ENCODE data around the gene INSC.

The INSC gene

DNA sequence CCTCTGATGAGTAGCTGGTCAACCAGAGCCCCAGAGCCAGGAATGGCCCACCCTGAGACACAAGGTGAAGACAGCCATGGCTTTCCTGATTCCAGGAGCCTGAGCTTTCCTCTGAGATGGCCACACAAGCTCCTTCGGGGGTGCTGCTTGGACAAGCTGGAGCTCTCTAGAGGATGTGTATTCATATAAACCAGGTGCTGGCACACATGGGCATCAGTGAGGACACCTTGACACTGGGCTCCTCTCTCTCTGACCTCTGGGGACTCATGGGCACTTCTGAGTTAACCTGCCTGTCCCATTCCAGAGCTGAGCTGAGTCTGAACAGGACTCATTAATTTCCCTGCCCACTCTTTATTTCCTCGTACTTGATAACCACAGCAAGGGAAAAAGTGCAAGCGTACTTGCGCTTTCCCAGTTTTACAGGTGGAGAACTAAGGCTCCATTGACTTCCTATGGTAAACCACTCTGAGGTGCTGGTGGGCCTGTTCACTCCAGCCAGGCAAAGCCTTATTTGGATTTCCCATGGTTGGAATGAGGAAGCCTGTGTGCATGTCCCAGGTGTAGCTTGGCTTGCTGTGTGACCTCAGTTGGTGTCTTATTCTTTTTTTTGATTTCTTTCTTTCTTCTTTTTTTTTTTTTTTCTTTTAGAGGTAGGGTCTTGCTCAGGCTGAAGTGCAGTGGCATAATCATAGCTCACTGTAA, 25.4 kb downstream of the INSC start:
- H3K9me3 ChIP-seq (ENCODE audit: insufficient read depth, low read depth, low read length), result no peaks in the 10 kb centered on the region
- H3K27ac ChIP-seq (ENCODE audit: low read length), result no peak overlapping the region
- no peaks in the 10 kb centered on the region for H3K27me3 ChIP-seq (ENCODE audit: insufficient read depth, low read length)
- H3K9ac ChIP-seq (ENCODE audit: low read depth, low read length), result no peak overlapping the region
- H3K4me3 ChIP-seq (ENCODE audit: low read length), result no peak overlapping the region
- H3K4me1 ChIP-seq (ENCODE audit: insufficient read depth, low read length), result peaks cover 9% of the 10 kb centered on the region
- no peaks in the 10 kb centered on the region for H3K36me3 ChIP-seq (ENCODE audit: insufficient read depth, low read depth, low read length)

DNA sequence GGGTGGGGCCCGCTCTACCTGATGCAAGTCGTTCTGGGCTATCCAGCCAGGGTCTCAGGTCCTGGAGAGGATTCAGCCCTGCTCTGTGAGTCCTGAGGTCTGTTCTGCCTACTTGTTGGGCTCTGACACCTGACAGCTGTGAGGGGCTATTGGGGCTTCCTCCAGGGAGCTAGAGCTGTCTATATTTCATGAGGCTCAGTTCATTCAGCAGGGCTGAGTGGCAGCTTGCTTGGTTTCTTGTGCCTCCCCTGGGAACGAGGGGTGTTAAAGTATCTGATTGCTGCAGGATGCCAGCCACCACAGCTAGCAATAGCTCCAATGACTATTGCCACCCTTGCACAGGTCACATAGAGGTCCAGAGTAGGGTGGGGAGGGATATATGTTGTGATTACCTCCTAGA, 26.7 kb downstream of the INSC start:
- no peaks in the 10 kb centered on the region for H3K9me3 ChIP-seq (ENCODE audit: insufficient read depth, low read depth, low read length)
- no peaks in the 10 kb centered on the region for H3K36me3 ChIP-seq (ENCODE audit: insufficient read depth, low read depth, low read length)
- no peaks in the 10 kb centered on the region for H3K27me3 ChIP-seq (ENCODE audit: insufficient read depth, low read length)
- no peak overlapping the region for H3K27ac ChIP-seq (ENCODE audit: low read length)
- no peak overlapping the region for H3K4me3 ChIP-seq (ENCODE audit: low read length)
- H3K4me1 ChIP-seq (ENCODE audit: insufficient read depth, low read length), result peaks cover 12% of the 10 kb centered on the region
- H3K9ac ChIP-seq (ENCODE audit: low read depth, low read length), result no peak overlapping the region

DNA sequence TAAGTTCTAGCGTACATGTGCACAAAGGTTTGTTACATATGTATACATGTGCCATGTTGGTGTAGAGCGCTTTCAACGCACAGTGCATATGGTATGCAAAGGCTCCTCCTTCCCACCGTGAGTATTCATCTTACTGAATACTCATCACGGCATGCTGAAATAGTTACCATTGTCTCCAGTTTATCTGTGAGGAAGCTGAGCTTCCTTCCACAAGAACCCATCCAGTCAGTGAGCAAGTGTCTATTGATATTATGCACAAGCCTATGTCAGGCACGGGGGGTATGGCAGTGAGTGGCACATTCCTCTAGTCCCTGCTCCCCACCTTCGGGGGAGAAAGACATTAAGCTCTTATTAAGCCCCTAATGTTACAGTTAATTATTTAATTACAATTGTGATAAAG, 28.1 kb downstream of the INSC start:
- no peak overlapping the region for H3K27ac ChIP-seq (ENCODE audit: low read length)
- H3K27me3 ChIP-seq (ENCODE audit: insufficient read depth, low read length), result no peaks in the 10 kb centered on the region
- no peaks in the 10 kb centered on the region for H3K9me3 ChIP-seq (ENCODE audit: insufficient read depth, low read depth, low read length)
- H3K4me1 ChIP-seq (ENCODE audit: insufficient read depth, low read length), result peaks cover 19% of the 10 kb centered on the region
- no peak overlapping the region for H3K4me3 ChIP-seq (ENCODE audit: low read length)
- H3K36me3 ChIP-seq (ENCODE audit: insufficient read depth, low read depth, low read length), result no peaks in the 10 kb centered on the region
- H3K9ac ChIP-seq (ENCODE audit: low read depth, low read length), result no peak overlapping the region

DNA sequence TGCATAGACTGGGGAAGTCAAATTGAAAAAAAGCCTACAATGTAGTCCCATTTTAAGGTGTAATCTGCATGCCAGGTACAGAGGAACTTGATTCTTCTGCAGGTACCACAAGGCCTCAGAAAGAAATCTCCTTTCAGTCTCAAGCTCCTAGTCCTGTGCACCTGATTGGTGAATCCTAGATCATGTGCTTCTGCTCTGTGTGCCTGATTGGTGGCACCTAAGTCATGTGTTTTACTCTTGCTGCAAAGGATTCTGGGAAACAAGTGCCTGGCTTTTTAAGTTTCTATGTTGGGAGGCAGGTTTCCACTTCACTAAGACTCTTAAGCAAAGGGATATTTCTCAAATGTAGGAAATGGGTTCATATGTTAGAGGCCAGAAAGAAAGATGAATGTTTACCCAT, 29.1 kb downstream of the INSC start:
- Histone ChIP-seq H3K4me3 (ENCODE audit: low read length) (no peak overlapping the region), H3K9ac (ENCODE audit: low read depth, low read length) (no peak overlapping the region), H3K9me3 (ENCODE audit: insufficient read depth, low read depth, low read length) (no peaks in the 10 kb centered on the region), H3K27me3 (ENCODE audit: insufficient read depth, low read length) (no peaks in the 10 kb centered on the region), H3K4me1 (ENCODE audit: insufficient read depth, low read length) (peaks cover 19% of the 10 kb centered on the region), H3K36me3 (ENCODE audit: insufficient read depth, low read depth, low read length) (no peaks in the 10 kb centered on the region), H3K27ac (ENCODE audit: low read length) (no peak overlapping the region)

DNA sequence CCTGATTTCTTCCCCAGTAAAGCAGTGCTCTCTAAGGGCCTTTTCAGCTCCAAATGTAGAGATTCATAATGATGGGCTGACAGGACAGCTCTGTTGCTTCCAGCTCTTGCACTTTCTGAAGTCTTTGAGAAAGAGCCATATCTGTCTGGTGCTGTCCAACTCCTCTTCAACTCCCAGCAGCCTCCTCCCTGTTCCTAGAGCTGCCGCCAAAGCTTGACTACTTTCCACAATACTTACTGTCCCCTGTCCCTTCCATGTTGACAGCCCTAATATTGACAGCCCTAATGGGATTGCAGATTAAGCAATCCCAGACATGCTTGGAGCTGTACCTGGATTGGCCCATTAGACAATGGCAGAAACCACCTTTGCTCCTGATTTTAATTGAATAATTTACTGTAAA, 29.6 kb downstream of the INSC start:
- Histone ChIP-seq H3K36me3 (ENCODE audit: insufficient read depth, low read depth, low read length) (no peaks in the 10 kb centered on the region), H3K27me3 (ENCODE audit: insufficient read depth, low read length) (no peaks in the 10 kb centered on the region), H3K9me3 (ENCODE audit: insufficient read depth, low read depth, low read length) (no peaks in the 10 kb centered on the region), H3K9ac (ENCODE audit: low read depth, low read length) (no peak overlapping the region), H3K27ac (ENCODE audit: low read length) (no peak overlapping the region), H3K4me1 (ENCODE audit: insufficient read depth, low read length) (peaks cover 19% of the 10 kb centered on the region), H3K4me3 (ENCODE audit: low read length) (no peak overlapping the region)

DNA sequence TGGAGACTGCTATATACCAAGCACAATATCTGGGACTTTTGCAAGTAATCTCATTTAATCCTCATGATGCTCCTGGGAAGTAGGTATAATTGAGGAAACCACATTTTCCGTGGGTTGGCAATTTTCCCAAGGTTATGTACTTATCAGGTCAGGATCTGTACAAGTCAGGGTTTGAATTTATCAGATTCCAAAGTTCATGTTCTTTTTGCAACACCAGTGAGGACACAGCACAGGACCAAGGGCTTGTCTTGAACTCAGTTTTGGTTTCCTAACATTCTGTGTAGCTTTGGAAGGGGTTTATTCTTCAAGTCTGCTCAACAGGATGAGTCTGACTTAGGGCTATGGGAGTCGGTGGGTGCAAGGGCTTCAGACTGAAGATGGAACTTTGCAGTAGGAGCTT, 30.4 kb downstream of the INSC start:
- Histone ChIP-seq H3K4me1 (ENCODE audit: insufficient read depth, low read length) (peaks cover 19% of the 10 kb centered on the region), H3K36me3 (ENCODE audit: insufficient read depth, low read depth, low read length) (no peaks in the 10 kb centered on the region), H3K27me3 (ENCODE audit: insufficient read depth, low read length) (no peaks in the 10 kb centered on the region), H3K9me3 (ENCODE audit: insufficient read depth, low read depth, low read length) (no peaks in the 10 kb centered on the region), H3K27ac (ENCODE audit: low read length) (no peak overlapping the region), H3K9ac (ENCODE audit: low read depth, low read length) (no peak overlapping the region), H3K4me3 (ENCODE audit: low read length) (no peak overlapping the region)

DNA sequence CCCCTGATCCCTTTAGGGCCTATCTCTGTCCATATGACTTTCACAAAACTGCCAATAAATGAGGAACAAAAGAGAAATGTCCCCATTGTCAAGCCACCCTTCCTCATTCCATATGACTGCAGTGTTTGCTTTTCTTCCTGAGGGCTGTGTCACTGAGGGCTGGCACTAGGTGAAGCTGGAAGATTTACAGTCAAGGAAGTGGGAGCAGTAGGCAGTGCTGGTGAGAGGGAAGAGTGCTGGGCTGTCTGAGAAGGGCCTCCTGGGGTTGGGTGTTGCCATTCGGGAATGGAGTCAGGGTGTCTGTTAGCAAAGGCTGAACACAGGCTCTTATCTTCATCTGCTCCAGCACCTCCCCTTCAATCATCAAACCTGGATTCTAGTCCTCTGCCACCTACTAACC, 30.9 kb downstream of the INSC start:
- Histone ChIP-seq H3K4me3 (ENCODE audit: low read length) (no peak overlapping the region), H3K4me1 (ENCODE audit: insufficient read depth, low read length) (peaks cover 19% of the 10 kb centered on the region), H3K36me3 (ENCODE audit: insufficient read depth, low read depth, low read length) (no peaks in the 10 kb centered on the region), H3K27me3 (ENCODE audit: insufficient read depth, low read length) (no peaks in the 10 kb centered on the region), H3K9ac (ENCODE audit: low read depth, low read length) (no peak overlapping the region), H3K9me3 (ENCODE audit: insufficient read depth, low read depth, low read length) (no peaks in the 10 kb centered on the region), H3K27ac (ENCODE audit: low read length) (no peak overlapping the region)

DNA sequence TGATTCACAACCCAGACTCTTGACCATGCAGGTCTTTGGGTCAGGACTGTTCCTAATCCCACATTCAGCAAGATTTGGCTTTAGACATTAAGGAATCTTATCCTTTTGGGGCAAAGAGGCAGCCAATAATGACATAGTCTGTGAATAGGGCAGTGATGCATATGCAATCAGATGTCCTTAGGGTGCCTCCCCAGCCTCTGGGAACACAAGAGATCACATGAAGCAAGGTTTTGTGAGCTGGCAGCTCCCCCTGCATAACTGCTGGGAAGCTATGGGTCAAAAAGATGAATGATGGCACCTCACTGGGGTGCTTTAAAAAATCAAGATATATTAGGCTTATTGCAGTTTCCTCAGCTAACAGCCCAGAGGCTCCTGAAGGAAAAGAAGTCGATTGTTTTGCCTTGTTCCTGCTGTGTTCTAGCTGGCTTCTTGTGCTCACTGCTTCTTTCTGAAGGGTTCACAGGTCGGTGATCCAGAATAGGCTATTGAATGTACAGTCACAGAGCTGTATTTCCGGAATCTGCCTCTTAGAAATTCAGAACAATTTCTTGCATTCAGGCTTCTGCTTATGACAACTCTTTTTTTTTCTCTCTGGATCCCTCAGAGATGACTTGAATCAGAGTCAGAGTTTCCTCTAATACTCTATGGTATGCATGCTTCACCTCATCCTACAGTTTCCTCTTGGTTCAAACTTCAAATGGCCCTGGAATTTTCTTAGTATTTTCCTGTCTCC, 31.7 kb downstream of the INSC start:
- Histone ChIP-seq H3K4me1 (ENCODE audit: insufficient read depth, low read length) (peaks cover 19% of the 10 kb centered on the region), H3K27ac (ENCODE audit: low read length) (no peak overlapping the region), H3K4me3 (ENCODE audit: low read length) (no peak overlapping the region), H3K9me3 (ENCODE audit: insufficient read depth, low read depth, low read length) (no peaks in the 10 kb centered on the region), H3K36me3 (ENCODE audit: insufficient read depth, low read depth, low read length) (no peaks in the 10 kb centered on the region), H3K9ac (ENCODE audit: low read depth, low read length) (no peak overlapping the region), H3K27me3 (ENCODE audit: insufficient read depth, low read length) (no peaks in the 10 kb centered on the region)

DNA sequence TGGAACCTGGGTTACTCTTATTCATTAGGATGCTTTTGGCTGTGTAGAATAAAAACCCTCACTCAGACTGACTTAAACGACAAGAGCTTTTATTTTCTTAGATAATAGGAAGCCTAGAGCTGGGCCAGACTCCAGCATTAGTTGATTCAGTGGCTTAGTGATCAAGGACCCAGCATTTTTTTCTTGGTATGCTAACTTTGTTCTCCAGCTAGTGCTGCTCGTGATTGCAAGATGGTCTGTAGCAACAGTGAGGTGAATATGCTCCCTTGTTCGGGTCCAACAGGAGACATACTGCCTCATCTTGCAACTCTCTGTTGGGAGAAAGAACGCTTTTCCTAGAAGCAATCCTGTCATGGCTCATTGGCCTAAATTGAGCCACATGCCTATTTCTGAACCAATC, 33.4 kb downstream of the INSC start:
- Histone ChIP-seq H3K4me1 (ENCODE audit: insufficient read depth, low read length) (peaks cover 11% of the 10 kb centered on the region; the same call in 1 of the 2 replicates), H3K9ac (ENCODE audit: low read depth, low read length) (no peak overlapping the region), H3K4me3 (ENCODE audit: low read length) (no peak overlapping the region), H3K9me3 (ENCODE audit: insufficient read depth, low read depth, low read length) (no peaks in the 10 kb centered on the region), H3K36me3 (ENCODE audit: insufficient read depth, low read depth, low read length) (no peaks in the 10 kb centered on the region), H3K27me3 (ENCODE audit: insufficient read depth, low read length) (no peaks in the 10 kb centered on the region), H3K27ac (ENCODE audit: low read length) (no peak overlapping the region)

DNA sequence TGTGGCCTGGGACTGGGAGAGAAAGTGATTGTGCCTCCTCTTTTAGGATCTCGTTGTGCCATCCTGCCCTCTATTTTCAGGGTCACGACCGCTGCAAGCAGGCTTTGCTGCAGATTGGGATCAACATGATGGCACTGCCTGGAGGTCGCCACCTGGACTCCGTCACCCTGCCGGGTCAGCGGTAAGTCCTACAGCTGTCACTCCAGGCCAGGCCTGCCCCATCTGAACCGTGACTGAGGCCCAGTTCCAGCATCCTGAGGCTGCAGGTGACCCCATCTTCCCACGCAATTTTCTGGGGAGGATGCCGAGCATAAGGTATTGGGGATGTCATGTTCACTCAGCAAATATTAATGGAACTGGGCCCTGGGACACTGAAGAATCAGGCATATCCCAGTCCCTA, 34.3 kb downstream of the INSC start:
- Histone ChIP-seq H3K9me3 (ENCODE audit: insufficient read depth, low read depth, low read length) (no peaks in the 10 kb centered on the region), H3K27ac (ENCODE audit: low read length) (no peak overlapping the region)

DNA sequence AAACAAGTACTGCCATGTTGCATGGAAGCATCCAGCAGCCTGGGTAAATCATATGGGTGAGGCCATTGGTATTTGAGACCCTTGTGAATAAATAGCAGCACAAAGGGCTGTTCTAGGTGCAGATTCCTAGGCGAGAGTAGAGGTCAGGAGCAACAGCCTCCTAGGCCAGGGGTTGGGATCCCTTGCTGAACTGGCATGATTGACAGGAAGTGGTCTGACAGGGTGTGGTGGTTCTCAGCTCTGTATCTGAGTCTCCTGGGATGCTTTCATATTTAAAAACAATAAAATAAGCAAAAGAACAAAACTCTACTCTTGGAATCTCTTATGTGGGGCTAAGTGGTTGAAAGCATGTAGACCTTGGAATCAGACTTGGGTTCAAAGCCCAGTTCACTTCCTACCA, 35.8 kb downstream of the INSC start:
- peaks cover 10% of the 10 kb centered on the region; the same call in 1 of the 2 replicates for H3K4me1 ChIP-seq (ENCODE audit: insufficient read depth, low read length)
- H3K9ac ChIP-seq (ENCODE audit: low read depth, low read length), result no peak overlapping the region
- no peaks in the 10 kb centered on the region for H3K36me3 ChIP-seq (ENCODE audit: insufficient read depth, low read depth, low read length)
- H3K27me3 ChIP-seq (ENCODE audit: insufficient read depth, low read length), result no peaks in the 10 kb centered on the region
- H3K9me3 ChIP-seq (ENCODE audit: insufficient read depth, low read depth, low read length), result no peaks in the 10 kb centered on the region
- no peak overlapping the region for H3K27ac ChIP-seq (ENCODE audit: low read length)
- no peak overlapping the region for H3K4me3 ChIP-seq (ENCODE audit: low read length)

More for the DNA sequence above, 34.3 kb downstream of the INSC start:
- Histone ChIP-seq H3K9ac (ENCODE audit: low read depth, low read length) (no peak overlapping the region), H3K4me1 (ENCODE audit: insufficient read depth, low read length) (peaks cover 10% of the 10 kb centered on the region; the same call in 1 of the 2 replicates), H3K27me3 (ENCODE audit: insufficient read depth, low read length) (no peaks in the 10 kb centered on the region), H3K36me3 (ENCODE audit: insufficient read depth, low read depth, low read length) (no peaks in the 10 kb centered on the region), H3K4me3 (ENCODE audit: low read length) (no peak overlapping the region)

DNA sequence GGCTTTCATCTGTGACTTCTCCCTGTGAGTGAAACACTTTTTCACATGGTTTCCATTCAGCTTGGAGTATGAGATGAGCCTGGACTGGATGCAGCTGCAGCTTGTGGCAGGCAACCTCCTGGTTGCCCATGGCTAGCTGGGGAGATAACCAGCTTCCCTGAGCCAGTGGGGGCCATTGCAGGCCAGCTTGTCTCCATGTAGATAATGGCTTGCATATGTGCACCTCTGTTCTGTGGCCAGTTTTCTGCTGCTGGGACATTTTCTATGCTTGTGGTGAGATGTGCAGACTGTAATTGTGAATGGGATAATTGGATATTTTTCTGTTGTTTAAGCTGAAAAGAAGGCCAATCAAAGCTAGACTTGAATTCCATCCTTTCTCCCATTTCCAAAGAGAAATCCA, 38.5 kb downstream of the INSC start:
- no peak overlapping the region for H3K27ac ChIP-seq (ENCODE audit: low read length)
- H3K9ac ChIP-seq (ENCODE audit: low read depth, low read length), result no peak overlapping the region
- no peaks in the 10 kb centered on the region for H3K27me3 ChIP-seq (ENCODE audit: insufficient read depth, low read length)
- H3K9me3 ChIP-seq (ENCODE audit: insufficient read depth, low read depth, low read length), result no peaks in the 10 kb centered on the region
- H3K36me3 ChIP-seq (ENCODE audit: insufficient read depth, low read depth, low read length), result no peaks in the 10 kb centered on the region
- no peak overlapping the region for H3K4me3 ChIP-seq (ENCODE audit: low read length)
- no peaks in the 10 kb centered on the region for H3K4me1 ChIP-seq (ENCODE audit: insufficient read depth, low read length)
